ENCODE results near the gene TMEM107. TPM values are rescaled to one million over a fixed set of nuclear protein-coding genes. Genes with fewer than 3 reads are reported as not detected.
"Not testable (repeated sequence)": the region's sequence is repeated elsewhere in the genome, so short reads cannot be mapped to it uniquely, and the experiment has no call there.

TMEM107 gene
- total RNA-seq, 4 donors from 2014 or later: 15.9 to 21.0 (median 17.6) TPM

DNA sequence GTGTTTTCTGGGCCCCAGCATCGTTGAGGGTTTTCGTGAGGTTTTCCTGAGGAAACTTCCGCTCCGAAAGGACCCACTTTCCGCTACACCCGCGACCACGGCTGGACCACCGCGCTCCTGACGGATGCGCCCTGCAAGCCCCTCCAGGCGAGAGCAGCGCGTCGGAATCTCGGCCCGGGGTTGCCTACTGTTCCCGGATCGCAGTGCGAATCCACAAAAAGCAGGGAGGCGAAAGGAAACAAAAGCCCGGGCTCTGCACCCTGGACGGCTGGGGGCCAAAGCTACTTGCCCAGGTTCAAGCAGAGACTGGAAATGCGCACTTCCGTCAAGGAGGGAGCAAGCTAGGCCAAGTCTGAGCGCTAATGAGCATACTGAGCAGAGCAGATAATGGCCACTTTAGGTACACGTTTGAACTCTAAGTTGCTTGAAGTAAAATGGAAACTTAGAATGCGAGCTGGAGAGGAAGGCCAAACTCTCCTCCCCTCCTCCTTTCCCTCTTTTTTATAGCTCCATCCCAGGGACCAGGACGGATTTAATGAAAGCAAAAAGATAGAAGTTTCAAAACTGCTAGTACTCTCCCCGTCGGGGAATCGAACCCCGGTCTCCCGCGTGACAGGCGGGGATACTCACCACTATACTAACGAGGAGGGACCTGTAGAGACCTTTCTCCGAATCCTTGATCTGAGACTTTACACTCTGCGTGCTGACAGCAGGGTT is 45.6 kb upstream of the TMEM107 start:
- peak; percentile 95 to 97 for DNase-seq (ENCODE audit: low spot score in 2 of 2)
- TF ChIP-seq POLR2A (IDR thresholded peaks at IDR 0.05): no peak
- TF ChIP-seq, protein P1, sequence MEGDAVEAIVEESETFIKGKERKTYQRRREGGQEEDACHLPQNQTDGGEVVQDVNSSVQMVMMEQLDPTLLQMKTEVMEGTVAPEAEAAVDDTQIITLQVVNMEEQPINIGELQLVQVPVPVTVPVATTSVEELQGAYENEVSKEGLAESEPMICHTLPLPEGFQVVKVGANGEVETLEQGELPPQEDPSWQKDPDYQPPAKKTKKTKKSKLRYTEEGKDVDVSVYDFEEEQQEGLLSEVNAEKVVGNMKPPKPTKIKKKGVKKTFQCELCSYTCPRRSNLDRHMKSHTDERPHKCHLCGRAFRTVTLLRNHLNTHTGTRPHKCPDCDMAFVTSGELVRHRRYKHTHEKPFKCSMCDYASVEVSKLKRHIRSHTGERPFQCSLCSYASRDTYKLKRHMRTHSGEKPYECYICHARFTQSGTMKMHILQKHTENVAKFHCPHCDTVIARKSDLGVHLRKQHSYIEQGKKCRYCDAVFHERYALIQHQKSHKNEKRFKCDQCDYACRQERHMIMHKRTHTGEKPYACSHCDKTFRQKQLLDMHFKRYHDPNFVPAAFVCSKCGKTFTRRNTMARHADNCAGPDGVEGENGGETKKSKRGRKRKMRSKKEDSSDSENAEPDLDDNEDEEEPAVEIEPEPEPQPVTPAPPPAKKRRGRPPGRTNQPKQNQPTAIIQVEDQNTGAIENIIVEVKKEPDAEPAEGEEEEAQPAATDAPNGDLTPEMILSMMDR (IDR thresholded peaks at IDR 0.05): peak in 1 of 3 donors; percentile 15
- peak overlapping the region; percentile 69 for H3K4me3 ChIP-seq (ENCODE audit: low read depth, poor library complexity, severe bottlenecking)
- intact Hi-C loops (cut with DNase I; ENCODE audit: low total_unique reads): no loop called here
- WGBS, 2 donors: 0% methylated on average over 40 of the region's 40 CpGs

DNA sequence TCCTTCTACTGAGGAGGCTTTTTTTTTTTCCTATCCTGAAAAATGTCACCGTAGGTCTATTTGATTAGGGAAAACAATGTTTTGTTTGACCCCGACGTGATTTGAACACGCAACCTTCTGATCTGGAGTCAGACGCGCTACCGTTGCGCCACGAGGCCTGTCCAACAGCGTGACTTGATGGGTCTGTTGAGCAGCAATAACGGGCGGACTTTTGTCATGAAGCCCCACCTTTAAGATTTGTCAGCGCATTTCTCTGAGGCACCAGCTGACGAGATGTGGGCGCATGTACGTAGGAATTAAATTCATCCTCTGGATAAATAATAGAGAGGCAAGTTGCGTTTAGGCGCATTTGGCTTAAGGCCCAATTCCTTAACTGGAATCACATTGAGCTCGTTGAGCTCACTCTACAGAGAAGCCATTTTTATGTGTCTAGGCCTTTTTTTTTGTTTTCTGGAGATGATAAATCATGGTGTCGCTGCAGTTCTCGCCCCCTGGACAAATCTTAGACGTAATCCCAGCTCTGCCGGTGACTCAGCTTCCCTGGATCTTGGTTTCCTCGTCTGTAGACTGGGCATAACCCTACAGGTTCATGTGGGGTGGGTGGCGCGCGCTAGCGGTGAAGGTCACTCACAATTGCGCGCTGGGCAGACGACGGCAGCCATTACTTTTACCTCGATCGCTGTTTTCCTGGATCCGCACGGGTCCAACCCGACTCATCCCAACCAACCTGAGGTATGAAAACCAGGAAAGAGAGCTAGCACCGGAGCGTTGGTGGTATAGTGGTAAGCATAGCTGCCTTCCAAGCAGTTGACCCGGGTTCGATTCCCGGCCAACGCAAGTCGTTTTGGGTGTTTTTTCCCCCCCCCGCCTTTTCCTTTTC is 44.8 kb upstream of the TMEM107 start:
- H3K4me3 ChIP-seq (ENCODE audit: low read depth, poor library complexity, severe bottlenecking): peak overlapping the region; percentile 69
- intact Hi-C loops (cut with DNase I; ENCODE audit: low total_unique reads): no loop called here
- WGBS, 2 donors: 0% methylated on average over 45 of the region's 45 CpGs

DNA sequence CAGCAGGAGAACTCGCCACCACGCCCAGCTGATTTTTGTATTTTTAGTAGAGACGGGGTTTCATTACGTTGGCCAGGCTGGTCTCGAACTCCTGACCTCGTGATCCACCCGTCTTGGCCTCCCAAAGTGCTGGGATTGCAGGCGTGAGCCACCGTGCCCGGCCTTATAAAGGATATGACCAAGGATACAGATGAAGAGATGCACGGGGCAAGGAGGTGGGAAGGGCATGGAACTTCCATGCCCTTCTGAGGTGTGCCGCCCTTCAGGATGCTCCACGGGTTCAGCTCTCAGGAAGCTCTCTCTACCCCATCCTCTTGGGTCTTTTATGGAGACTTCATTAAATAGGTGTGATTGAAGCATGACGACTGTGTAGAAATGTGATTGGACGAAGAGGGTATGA is 37.8 kb upstream of the TMEM107 start:
- H3K4me3 ChIP-seq (ENCODE audit: low read depth, poor library complexity, severe bottlenecking); intact Hi-C loops (cut with DNase I; ENCODE audit: low total_unique reads); DNase-seq (ENCODE audit: low spot score in 2 of 2): not testable (repeated sequence)
- WGBS, 2 donors: 86 to 90% methylated on average over 15 of the region's 15 CpGs

More for the DNA sequence above, 44.8 kb upstream of the TMEM107 start:
- no peak for TF ChIP-seq POLR2A (IDR thresholded peaks at IDR 0.05)
- TF ChIP-seq, protein P1 (IDR thresholded peaks at IDR 0.05): no peak
- peak; percentile 95 to 99 for DNase-seq (ENCODE audit: low spot score in 2 of 2)

DNA sequence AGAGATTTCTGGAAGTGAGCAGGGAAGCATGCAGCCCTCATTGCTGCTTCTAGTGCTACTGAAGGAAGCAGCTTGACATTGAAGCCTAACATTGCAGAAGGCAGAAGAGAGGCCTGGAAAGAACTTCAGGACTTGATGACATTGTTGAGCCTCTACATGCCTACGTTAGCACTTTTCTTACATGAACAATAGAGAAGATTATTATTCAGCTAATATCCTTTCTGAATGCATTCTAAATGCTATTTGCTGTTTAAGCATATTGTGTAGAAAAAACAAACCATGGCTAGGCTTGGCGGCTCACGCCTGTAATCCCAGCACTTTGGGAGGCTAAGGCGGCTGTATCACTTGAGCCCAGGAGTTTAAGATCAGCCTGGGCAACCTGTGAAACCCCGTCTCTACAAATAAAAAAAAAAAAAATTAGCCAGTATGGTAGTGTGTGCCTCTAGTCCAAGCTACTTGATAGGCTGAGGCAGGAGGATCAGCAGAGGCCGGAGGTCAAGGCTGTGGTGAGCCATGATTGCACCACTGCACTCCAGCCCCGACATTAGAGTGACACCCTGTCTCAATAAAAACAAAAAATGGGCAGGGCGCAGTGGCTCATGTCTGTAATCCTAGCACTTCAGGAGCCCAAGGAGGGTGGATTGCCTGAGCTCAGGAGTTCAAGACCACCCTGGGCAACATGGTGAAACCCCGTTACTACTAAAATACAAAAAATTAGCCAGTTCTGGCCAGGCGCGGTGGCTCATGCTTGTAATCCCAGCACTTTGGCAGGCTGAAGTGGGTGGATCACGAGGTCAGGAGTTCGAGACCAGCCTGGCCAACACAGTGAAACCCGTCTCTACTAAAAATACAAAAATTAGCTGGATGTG is 36.4 kb upstream of the TMEM107 start:
- no peak overlapping the region for H3K4me3 ChIP-seq (ENCODE audit: low read depth, poor library complexity, severe bottlenecking)
- WGBS, 2 donors: 82% methylated on average over 14 of the region's 14 CpGs
- intact Hi-C loops (cut with DNase I; ENCODE audit: low total_unique reads): no loop called here
- TF ChIP-seq, protein P1 (IDR thresholded peaks at IDR 0.05): no peak
- TF ChIP-seq POLR2A (IDR thresholded peaks at IDR 0.05): no peak
- no peak for DNase-seq (ENCODE audit: low spot score in 2 of 2)

DNA sequence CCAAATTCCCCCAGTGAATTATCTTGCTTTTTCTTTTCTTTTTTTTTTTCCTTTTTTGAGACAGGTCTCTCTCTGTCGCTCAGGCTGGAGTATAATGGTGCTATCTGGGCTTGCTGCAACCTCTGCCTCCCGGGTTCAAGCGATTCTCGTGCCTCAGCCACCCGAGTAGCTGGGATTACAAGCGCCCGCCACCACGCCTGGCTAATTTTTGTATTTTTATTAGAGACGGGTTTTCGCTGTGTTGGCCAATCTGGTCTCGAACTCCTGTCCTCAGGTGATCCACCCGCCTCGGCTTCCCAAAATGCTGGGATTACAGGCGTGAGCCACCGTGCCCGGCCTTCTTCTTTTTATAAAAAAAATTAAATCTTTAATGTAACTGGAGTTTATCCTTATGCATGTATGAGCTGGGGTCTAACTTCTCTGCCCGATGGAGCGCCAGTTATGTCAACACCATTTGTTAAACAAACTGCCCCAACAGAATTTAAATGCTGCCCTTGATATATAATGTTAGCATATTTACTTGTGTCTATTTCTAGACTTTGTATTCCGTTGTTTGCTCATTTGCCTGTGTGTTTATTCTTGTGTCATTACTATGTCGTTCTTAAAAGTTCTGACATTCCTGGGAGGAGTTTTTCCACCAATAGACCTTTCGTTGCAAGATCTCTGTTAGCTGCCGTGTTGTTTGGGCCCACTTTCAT is 34.7 kb upstream of the TMEM107 start:
- H3K4me3 ChIP-seq (ENCODE audit: low read depth, poor library complexity, severe bottlenecking): peak overlapping the region; percentile 25
- TF ChIP-seq, protein P1 (IDR thresholded peaks at IDR 0.05): no peak
- TF ChIP-seq POLR2A (IDR thresholded peaks at IDR 0.05): no peak
- 16 to 17% methylated on average over 22 of the region's 22 CpGs for WGBS, 2 donors
- intact Hi-C loops (cut with DNase I; ENCODE audit: low total_unique reads): no loop called here
- DNase-seq (ENCODE audit: low spot score in 2 of 2): no peak

Data from lower leg skin (tissue), 4 donors.